DND-41 (cell line): ENCODE measurements around the gene C16orf86.

ENCODE experiments used
- ATAC-seq: fragments of 200-7000 bp; cut with Tn5 transposase; 3 replicates; pipeline ENCODE4 v1.9.1; 2021; ENCODE audit warnings: low read depth; ENCODE audit not compliant: insufficient read depth
- DNase-seq: peaks from one replicate; pipeline ENCODE4 v3.0.0-alpha.2; 2020
- H2AFZ ChIP-seq: 2 replicates; pipeline ENCODE4 v1.6.0; 2012; ENCODE audit warnings: low read depth, low read length
- H3K27ac ChIP-seq: 2 replicates; pipeline ENCODE4 v1.5.1; 2012; ENCODE audit warnings: low read length, inconsistent platforms
- H3K27me3 ChIP-seq: fragments of 200-600 bp; sonication (generic); 2 replicates; pipeline ENCODE4 v1.6.0; 2012; ENCODE audit warnings: low read length, mild to moderate bottlenecking, inconsistent platforms; ENCODE audit not compliant: insufficient read depth, poor library complexity
- H3K36me3 ChIP-seq: 2 replicates; pipeline ENCODE4 v1.5.1; 2012; ENCODE audit warnings: low read length, inconsistent platforms; ENCODE audit not compliant: insufficient read depth
- H3K4me1 ChIP-seq: 2 replicates; pipeline ENCODE4 v1.5.1; 2012; ENCODE audit warnings: mild to moderate bottlenecking, low read length; ENCODE audit not compliant: insufficient read depth
- H3K4me2 ChIP-seq: 2 replicates; pipeline ENCODE4 v1.6.0; 2012; ENCODE audit warnings: mild to moderate bottlenecking, moderate library complexity, low read length, inconsistent platforms; ENCODE audit not compliant: insufficient read depth
- H3K4me3 ChIP-seq, 2 experiments: fragments of 200-600 bp in 1 of 2; shearing (Covaris generic) in 1 of 2; 2 replicates each; pipeline ENCODE4 v1.5.1; 2012 to 2016; ENCODE audit warnings: inconsistent platforms in 2 of 2, low read length in 2 of 2, mild to moderate bottlenecking in 2 of 2, low read depth in 1 of 2, moderate library complexity in 1 of 2
- H3K79me2 ChIP-seq: 2 replicates; pipeline ENCODE4 v1.6.0; 2012; ENCODE audit warnings: low read length, inconsistent platforms; ENCODE audit not compliant: insufficient read depth
- H3K9ac ChIP-seq: 2 replicates; pipeline ENCODE4 v1.6.0; 2012; ENCODE audit warnings: low read depth, mild to moderate bottlenecking, inconsistent platforms, low read length, moderate library complexity
- H3K9me3 ChIP-seq: 2 replicates; pipeline ENCODE4 v1.5.1; 2012; ENCODE audit warnings: low read length, moderate library complexity, mild to moderate bottlenecking, inconsistent platforms; ENCODE audit not compliant: insufficient read depth, severe bottlenecking
- H4K20me1 ChIP-seq: 2 replicates; pipeline ENCODE4 v1.6.0; 2012; ENCODE audit warnings: low read length; ENCODE audit not compliant: insufficient read depth
- CTCF ChIP-seq: IDR thresholded peaks from 2 replicates; pipeline ENCODE4 v1.5.1; 2012; ENCODE audit warnings: borderline replicate concordance, low read length, moderate library complexity, mild to moderate bottlenecking; ENCODE audit not compliant: poor library complexity, severe bottlenecking; ENCODE audit errors: extremely low read depth
- EZH2 ChIP-seq: IDR thresholded peaks from 3 replicates; pipeline ENCODE4 v1.6.1; 2012; ENCODE audit warnings: borderline replicate concordance, low read depth, mild to moderate bottlenecking, moderate library complexity, low read length, inconsistent platforms; ENCODE audit not compliant: severe bottlenecking

C16orf86 gene

DNA sequence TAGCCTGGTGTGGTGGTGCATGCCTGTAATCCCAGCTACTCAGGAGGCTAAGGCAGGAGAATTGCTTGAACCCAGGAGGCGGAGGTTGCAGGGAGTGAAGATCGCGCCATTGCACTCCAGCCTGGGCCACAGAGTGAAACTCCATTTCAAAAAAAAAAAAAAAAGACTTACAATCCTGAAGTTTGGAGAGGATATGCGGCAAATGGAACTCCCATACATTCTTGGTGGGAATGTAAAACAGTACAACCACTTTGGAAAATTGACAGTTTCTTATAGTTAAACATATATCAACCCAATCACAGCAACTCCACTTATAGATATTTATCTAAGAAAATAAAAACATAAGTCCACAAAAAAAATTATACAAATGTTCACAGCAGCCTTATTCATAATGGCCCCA, 40.6 kb downstream of the C16orf86 start:
- no peak overlapping the region for H3K4me2 ChIP-seq
- H4K20me1 ChIP-seq, result peaks cover 4% of the 10 kb centered on the region; the same call in 1 of the 2 replicates
- peaks cover 64% of the 10 kb centered on the region for H3K79me2 ChIP-seq
- H3K4me3 ChIP-seq, result no peak overlapping the region
- H2AFZ ChIP-seq, result no peak overlapping the region
- no peak overlapping the region for H3K9ac ChIP-seq
- no peaks in the 10 kb centered on the region for H3K9me3 ChIP-seq
- DNase-seq (no peak), ATAC-seq (no peak)
- H3K4me1 ChIP-seq, result peaks cover 11% of the 10 kb centered on the region
- TF ChIP-seq EZH2, result no peak
- TF ChIP-seq CTCF, result no peak
- H3K27me3 ChIP-seq, result no peaks in the 10 kb centered on the region
- H3K27ac ChIP-seq, result no peak overlapping the region
- no peaks in the 10 kb centered on the region for H3K36me3 ChIP-seq

GRCh38 chr16:67707790-67708189, 41.2 kb downstream of the C16orf86 start:
- Histone ChIP-seq H3K79me2 (peaks cover 62% of the 10 kb centered on the region), H3K27me3 (no peaks in the 10 kb centered on the region), H3K9ac (no peak overlapping the region), H3K27ac (no peak overlapping the region), H4K20me1 (peaks cover 4% of the 10 kb centered on the region; the same call in 1 of the 2 replicates), H3K4me1 (peaks cover 11% of the 10 kb centered on the region), H3K36me3 (no peaks in the 10 kb centered on the region), H3K4me3 (no peak overlapping the region), H3K9me3 (no peaks in the 10 kb centered on the region), H2AFZ (no peak overlapping the region), H3K4me2 (no peak overlapping the region)
- no peak for DNase-seq
- no peak for TF ChIP-seq CTCF
- no peak for TF ChIP-seq EZH2
- ATAC-seq, result no peak

GRCh38 chr16:67708368-67708771, 41.8 kb downstream of the C16orf86 start:
- ATAC-seq, result no peak

More at GRCh38 chr16:67708368-67708771, 41.8 kb downstream of the C16orf86 start:
- Histone ChIP-seq H3K79me2 (peaks cover 67% of the 10 kb centered on the region), H3K36me3 (no peaks in the 10 kb centered on the region), H3K9me3 (no peaks in the 10 kb centered on the region), H2AFZ (no peak overlapping the region), H3K4me3 (no peak overlapping the region), H3K9ac (no peak overlapping the region), H3K27me3 (no peaks in the 10 kb centered on the region), H3K4me1 (peaks cover 9% of the 10 kb centered on the region), H3K27ac (no peak overlapping the region), H3K4me2 (no peak overlapping the region), H4K20me1 (peaks cover 4% of the 10 kb centered on the region; the same call in 1 of the 2 replicates)
- DNase-seq, result no peak
- no peak for TF ChIP-seq EZH2
- TF ChIP-seq CTCF, result no peak
